ENCODE results near the gene NPHP4.

GRCh38 chr1:6040861-6041415, 48.7 kb upstream of the NPHP4 start:
- TF ChIP-seq POLR2A (IDR thresholded peaks at IDR 0.05) (no peak), CTCF (IDR thresholded peaks at IDR 0.05) (no peak), POLR2AphosphoS5 (IDR thresholded peaks at IDR 0.05) (no peak), EP300 (IDR thresholded peaks at IDR 0.05; ENCODE audit: low read depth) (no peak)

Measured in transverse colon (tissue), 4 donors.